H9 (cell line): Measurements from ENCODE around the gene OGFOD1. TPM values are rescaled to one million over a fixed set of nuclear protein-coding genes. Genes with fewer than 3 reads are reported as not detected.

Source experiments
- DNase-seq: peaks from one replicate; pipeline ENCODE4 v3.0.0-alpha.2; 2017
- H2AFZ ChIP-seq: one replicate; pipeline ENCODE4 v1.6.1; 2013; ENCODE audit warnings: mild to moderate bottlenecking, low read length, control low read depth, moderate library complexity
- H2AK5ac ChIP-seq: 2 replicates; pipeline ENCODE4 v1.6.1; 2013; ENCODE audit warnings: low read length, control low read depth, mixed read lengths; ENCODE audit not compliant: insufficient read length
- H2BK120ac ChIP-seq: one replicate; pipeline ENCODE4 v1.6.1; 2013; ENCODE audit warnings: low read depth, mild to moderate bottlenecking, low read length, control low read depth, inconsistent platforms; ENCODE audit not compliant: poor library complexity, severe bottlenecking
- H2BK12ac ChIP-seq: 2 replicates; pipeline ENCODE4 v1.6.1; 2013; ENCODE audit warnings: low read length, control low read depth, mixed read lengths, low read depth; ENCODE audit not compliant: insufficient read length
- H2BK15ac ChIP-seq: 2 replicates; pipeline ENCODE4 v1.6.1; 2013; ENCODE audit warnings: low read depth, low read length, control low read depth
- H2BK20ac ChIP-seq: one replicate; pipeline ENCODE4 v1.6.1; 2013; ENCODE audit warnings: low read depth, mild to moderate bottlenecking, low read length, control low read depth, inconsistent platforms; ENCODE audit not compliant: poor library complexity, severe bottlenecking
- H2BK5ac ChIP-seq: 2 replicates; pipeline ENCODE4 v1.6.1; 2013; ENCODE audit warnings: low read length, control low read depth, mixed read lengths; ENCODE audit not compliant: insufficient read length
- H3K14ac ChIP-seq: 2 replicates; pipeline ENCODE4 v1.6.1; 2013; ENCODE audit warnings: low read length, control low read depth; ENCODE audit not compliant: insufficient read depth
- H3K18ac ChIP-seq: 2 replicates; pipeline ENCODE4 v1.6.1; 2013; ENCODE audit warnings: low read depth, mild to moderate bottlenecking, mixed read lengths, low read length, control low read depth; ENCODE audit not compliant: insufficient read length
- H3K23ac ChIP-seq: 2 replicates; pipeline ENCODE4 v1.6.1; 2013; ENCODE audit warnings: low read length, control low read depth, mixed read lengths, low read depth; ENCODE audit not compliant: insufficient read length
- H3K23me2 ChIP-seq: 2 replicates; pipeline ENCODE4 v1.6.1; 2013; ENCODE audit warnings: low read depth, mild to moderate bottlenecking, mixed read lengths, low read length, control low read depth; ENCODE audit not compliant: insufficient read length, poor library complexity, severe bottlenecking
- H3K27ac ChIP-seq: 2 replicates; pipeline ENCODE4 v1.5.1; 2013; ENCODE audit warnings: low read length, control low read depth, mixed read lengths, low read depth; ENCODE audit not compliant: insufficient read length
- H3K27me3 ChIP-seq: 2 replicates; pipeline ENCODE4 v1.6.1; 2013; ENCODE audit warnings: low read length, control low read depth, inconsistent platforms; ENCODE audit not compliant: insufficient read depth
- H3K4ac ChIP-seq: 2 replicates; pipeline ENCODE4 v1.6.1; 2013; ENCODE audit warnings: low read depth, mild to moderate bottlenecking, control low read depth, inconsistent platforms, low read length, moderate library complexity
- H3K4me1 ChIP-seq: 2 replicates; pipeline ENCODE4 v1.6.1; 2013; ENCODE audit warnings: low read length, control low read depth, inconsistent platforms; ENCODE audit not compliant: insufficient read depth
- H3K4me2 ChIP-seq: 2 replicates; pipeline ENCODE4 v1.6.1; 2013; ENCODE audit warnings: low read length, control low read depth, mixed read lengths; ENCODE audit not compliant: insufficient read length, insufficient read depth
- H3K56ac ChIP-seq: 2 replicates; pipeline ENCODE4 v1.6.1; 2013; ENCODE audit warnings: low read depth, mild to moderate bottlenecking, mixed read lengths, low read length, control low read depth; ENCODE audit not compliant: insufficient read length
- H3K79me1 ChIP-seq: 2 replicates; pipeline ENCODE4 v1.6.1; 2013; ENCODE audit warnings: low read depth, mild to moderate bottlenecking, moderate library complexity, low read length, control low read depth, inconsistent platforms; ENCODE audit not compliant: insufficient read depth, poor library complexity, severe bottlenecking
- H3K79me2 ChIP-seq: 2 replicates; pipeline ENCODE4 v1.6.1; 2013; ENCODE audit warnings: low read length, control low read depth, inconsistent platforms; ENCODE audit not compliant: insufficient read depth
- H3K9ac ChIP-seq: 2 replicates; pipeline ENCODE4 v1.6.1; 2013; ENCODE audit warnings: low read length, control low read depth, mixed read lengths; ENCODE audit not compliant: insufficient read length; ENCODE audit errors: extremely low read depth
- H3K9me3 ChIP-seq: one replicate; pipeline ENCODE4 v1.6.1; 2013; ENCODE audit warnings: low read depth, low read length, inconsistent platforms; ENCODE audit not compliant: control insufficient read depth
- H3T11ph ChIP-seq: one replicate; pipeline ENCODE4 v1.6.1; 2013; ENCODE audit warnings: mild to moderate bottlenecking, low read length, control low read depth, inconsistent platforms
- H4K20me1 ChIP-seq: one replicate; pipeline ENCODE4 v1.6.1; 2013; ENCODE audit not compliant: control insufficient read depth, insufficient read length, insufficient read depth
- H4K5ac ChIP-seq: 2 replicates; pipeline ENCODE4 v1.6.1; 2013; ENCODE audit warnings: low read depth, mild to moderate bottlenecking, mixed read lengths, low read length, control low read depth; ENCODE audit not compliant: insufficient read length
- H4K8ac ChIP-seq: replicated peaks from 2 replicates; pipeline ENCODE4 v1.6.1; 2013; ENCODE audit warnings: low read length, control low read depth, mixed read lengths, low read depth; ENCODE audit not compliant: insufficient read length
- H4K91ac ChIP-seq: 2 replicates; pipeline ENCODE4 v1.6.1; 2013; ENCODE audit warnings: low read depth, mild to moderate bottlenecking, moderate library complexity, mixed read lengths, low read length, control low read depth; ENCODE audit not compliant: insufficient read length
- H3K27ac Mint-ChIP-seq, 3 experiments: 2 replicates in 2 of 3; 3 replicates in 1 of 3; pipeline ENCODE4 v1.8.0; 2020 to 2021; ENCODE audit warnings: mixed read lengths in 3 of 3, mild to moderate bottlenecking in 1 of 3, moderate library complexity in 1 of 3
- H3K27me3 Mint-ChIP-seq: 2 replicates; pipeline ENCODE4 v1.8.0; 2021; ENCODE audit warnings: low read depth, mild to moderate bottlenecking, moderate library complexity, mixed read lengths
- H3K36me3 Mint-ChIP-seq, 3 experiments: 2 replicates in 2 of 3; 3 replicates in 1 of 3; pipeline ENCODE4 v1.8.0; 2020 to 2021; ENCODE audit warnings: low read depth in 3 of 3, mixed read lengths in 3 of 3; ENCODE audit not compliant: insufficient read depth in 1 of 3
- H3K4me1 Mint-ChIP-seq, 2 experiments: 2 replicates each; pipeline ENCODE4 v1.8.0; 2020; ENCODE audit warnings: mixed read lengths in 2 of 2
- H3K4me3 Mint-ChIP-seq, 2 experiments: 2 replicates in 1 of 2; 3 replicates in 1 of 2; pipeline ENCODE4 v1.8.0; 2020 to 2021; ENCODE audit warnings: mild to moderate bottlenecking in 2 of 2, mixed read lengths in 2 of 2, moderate library complexity in 1 of 2
- H3K9me3 Mint-ChIP-seq, 2 experiments: 2 replicates in 1 of 2; 3 replicates in 1 of 2; pipeline ENCODE4 v1.8.0; 2020; ENCODE audit warnings: mild to moderate bottlenecking in 2 of 2, mixed read lengths in 2 of 2, moderate library complexity in 1 of 2
- CTCF ChIP-seq: fragments of 200-600 bp; sonication (generic); conservative IDR thresholded peaks from 3 replicates; pipeline ENCODE4 v1.8.0; 2021; ENCODE audit warnings: antibody characterized with exemption, mild to moderate bottlenecking
- WGBS: extraction: QIAGEN DNeasy Blood & Tissue Kit; methylation state at CpG from one replicate; pipeline ENCODE4 v1.1.7; 2013; ENCODE audit warnings: missing lambda C conversion rate, low lambda C conversion rate, mixed read lengths; ENCODE audit not compliant: insufficient read length; ENCODE audit errors: extremely low coverage; 5-methylcytosine and 5-hydroxymethylcytosine counted together
- total RNA-seq: library from RNA; stranded (reverse); gene quantifications from 2 replicates; pipeline ENCODE4 v1.2.1, GENCODE V29; 2021

OGFOD1 gene
- total RNA-seq, 1 experiment from 2014 or later: 66.5 TPM

- H3K9ac ChIP-seq: no peak overlapping the region
- no peak overlapping the region for H3K56ac ChIP-seq
- H3K79me2 ChIP-seq: no peaks in the 10 kb centered on the region
- no peak overlapping the region for H2BK120ac ChIP-seq
- H3T11ph ChIP-seq: no peak overlapping the region
- Mint-ChIP-seq H3K27ac (no peak overlapping the region), H3K9me3 (no peaks in the 10 kb centered on the region), H3K4me3 (no peak overlapping the region), H3K27me3 (no peaks in the 10 kb centered on the region), H3K4me1 (peaks cover 6% of the 10 kb centered on the region in 2 experiments), H3K36me3 (peaks cover 44 to 96% (median 84%) of the 10 kb centered on the region in 3 experiments; a peak in 6 of 7 replicates)
- H4K8ac ChIP-seq: no peak overlapping the region
- no peak for TF ChIP-seq CTCF
- no peaks in the 10 kb centered on the region for H3K79me1 ChIP-seq
- no peaks in the 10 kb centered on the region for H4K20me1 ChIP-seq
- H3K18ac ChIP-seq: no peak overlapping the region
- H3K27me3 ChIP-seq: no peaks in the 10 kb centered on the region
- H4K5ac ChIP-seq: no peak overlapping the region
- no peak overlapping the region for H2AK5ac ChIP-seq
- H3K14ac ChIP-seq: no peak overlapping the region
- H3K4me1 ChIP-seq: no peaks in the 10 kb centered on the region
- H4K91ac ChIP-seq: no peak overlapping the region
- H2BK20ac ChIP-seq: no peak overlapping the region
- no peak overlapping the region for H3K23ac ChIP-seq
- H3K4ac ChIP-seq: no peak overlapping the region
- H3K27ac ChIP-seq: no peak overlapping the region
- no peak for DNase-seq
- no peaks in the 10 kb centered on the region for H3K23me2 ChIP-seq
- H2BK5ac ChIP-seq: no peak overlapping the region
- H2BK12ac ChIP-seq: no peak overlapping the region
- H3K4me2 ChIP-seq: no peak overlapping the region
- no peak overlapping the region for H2BK15ac ChIP-seq
- no peaks in the 10 kb centered on the region for H3K9me3 ChIP-seq
- no CpG with 5 or more reads among the region's 3 CpGs for WGBS
- H2AFZ ChIP-seq: no peak overlapping the region
Observed at GRCh38 chr16:56470232-56470631, 18.9 kb downstream of the OGFOD1 start.
